Hepatocyte (in vitro differentiated cells): ENCODE results near the gene AP4E1.

Experiments
- CTCF ChIP-seq: fragments of 200-600 bp; sonication (generic); IDR thresholded peaks from 2 replicates; pipeline ENCODE4 v1.5.1; 2016; ENCODE audit warnings: antibody characterized with exemption, mild to moderate bottlenecking; ENCODE audit not compliant: poor library complexity
- EZH2 ChIP-seq: fragments of 200-600 bp; sonication (generic); IDR thresholded peaks from 2 replicates; pipeline ENCODE4 v1.6.1; 2016; ENCODE audit warnings: antibody characterized with exemption, mild to moderate bottlenecking, borderline replicate concordance

DNA sequence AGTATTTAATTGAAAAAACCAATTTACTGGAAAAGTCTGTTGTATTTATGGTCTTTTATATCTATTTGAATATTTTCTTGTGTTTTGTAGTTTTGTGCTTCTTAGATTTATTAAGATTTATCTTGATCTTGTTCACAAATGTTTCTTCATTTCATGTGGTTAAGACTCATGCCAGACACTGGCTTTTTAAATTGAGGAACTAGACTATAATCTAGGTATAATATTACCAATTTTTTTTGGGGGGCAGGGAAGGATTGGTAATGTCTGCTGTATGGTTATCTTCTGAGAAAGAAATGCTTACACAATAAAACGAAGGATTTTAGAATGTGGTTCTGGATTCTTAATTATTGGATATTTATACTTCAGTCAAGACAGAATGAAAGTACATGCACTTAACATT lies 24.9 kb downstream of the AP4E1 start:
- TF ChIP-seq EZH2 (no peak), CTCF (no peak)
